ENCODE measurements around the gene LSAMP.

GRCh38 chr3:115848641-115849040, 596.6 kb downstream of the LSAMP start:
- TF ChIP-seq CTCF (IDR thresholded peaks at IDR 0.05) (no peak), POLR2A (IDR thresholded peaks at IDR 0.05; ENCODE audit: low read depth) (no peak), POLR2AphosphoS5 (IDR thresholded peaks at IDR 0.05) (no peak)

Measured in esophagus muscularis mucosa (tissue), 3 donors.